Gastroesophageal sphincter (tissue), 4 donors: ENCODE results near the gene PACRG. TPM values are rescaled to one million over a fixed set of nuclear protein-coding genes. Genes with fewer than 3 reads are reported as not detected.

ENCODE experiments used
- ATAC-seq: fragments of 150-250 bp; one replicate; pipeline ENCODE4 v1.9.1; 2016; ENCODE audit warnings: mild to moderate bottlenecking, moderate library complexity
- H3K27ac ChIP-seq, 4 donors: fragments of 200-600 bp; sonication (generic) in 3 of 4; 1 replicate in 3 of 4; 2 replicates in 1 of 4; pipeline ENCODE4 v1.5.1; 2016 to 2019
- H3K27me3 ChIP-seq: fragments of 200-600 bp; sonication (generic); one replicate; pipeline ENCODE4 v1.5.1; 2019
- H3K36me3 ChIP-seq, 2 donors: fragments of 200-600 bp; sonication (generic); one replicate each; pipeline ENCODE4 v1.5.1; 2019; ENCODE audit warnings: control low read depth in 1 of 2
- H3K4me1 ChIP-seq, 3 donors: fragments of 200-600 bp; sonication (generic); 1 replicate in 2 of 3; 2 replicates in 1 of 3; pipeline ENCODE4 v1.5.1; 2016 to 2019; ENCODE audit warnings: control low read depth in 2 of 3
- H3K4me3 ChIP-seq, 2 donors: fragments of 200-600 bp; sonication (generic); one replicate each; pipeline ENCODE4 v1.5.1; 2019; ENCODE audit warnings: mild to moderate bottlenecking in 1 of 2, moderate library complexity in 1 of 2
- H3K9me3 ChIP-seq, 3 donors: fragments of 200-600 bp; sonication (generic); one replicate each; pipeline ENCODE4 v1.5.1; 2017 to 2019; ENCODE audit warnings: control low read depth in 2 of 3
- EP300 ChIP-seq: sonication (generic); formaldehyde crosslinking; IDR thresholded peaks from one replicate; pipeline ENCODE4 v1.6.1; 2017; ENCODE audit warnings: antibody characterized with exemption, mild to moderate bottlenecking
- POLR2A ChIP-seq, 2 donors: fragments of 450-650 bp; IDR thresholded peaks; one replicate each; pipeline ENCODE4 v1.6.1; 2017; ENCODE audit warnings: antibody characterized with exemption in 2 of 2, mild to moderate bottlenecking in 2 of 2, moderate library complexity in 1 of 2
- POLR2AphosphoS5 ChIP-seq: sonication (generic); formaldehyde crosslinking; IDR thresholded peaks from one replicate; pipeline ENCODE4 v1.6.1; 2017; ENCODE audit warnings: antibody characterized with exemption
- WGBS, 2 donors: methylation state at CpG; one replicate each; pipeline ENCODE4 v1.1.5; 2018; ENCODE audit warnings: low coverage in 1 of 2; 5-methylcytosine and 5-hydroxymethylcytosine counted together
- total RNA-seq, 4 donors: library from RNA; depleted of rRNA; stranded (reverse); fragments of >200 nt; gene quantifications; one replicate each; pipeline ENCODE4 v1.1.0, GENCODE V29; 2016
- TF ChIP-seq, protein P1 (sequence below), 4 experiments: fragments of 200-600 bp in 2 of 4; fragments of 450-650 bp in 2 of 4; sonication (generic) in 1 of 4; IDR thresholded peaks; one replicate each; pipeline ENCODE4 v1.5.1; 2017 to 2019; ENCODE audit warnings: antibody characterized with exemption in 4 of 4, mild to moderate bottlenecking in 2 of 4, moderate library complexity in 2 of 4

PACRG gene
- total RNA-seq, 4 donors from 2014 or later = 1.0 to 7.0 TPM; not detected in 2

DNA sequence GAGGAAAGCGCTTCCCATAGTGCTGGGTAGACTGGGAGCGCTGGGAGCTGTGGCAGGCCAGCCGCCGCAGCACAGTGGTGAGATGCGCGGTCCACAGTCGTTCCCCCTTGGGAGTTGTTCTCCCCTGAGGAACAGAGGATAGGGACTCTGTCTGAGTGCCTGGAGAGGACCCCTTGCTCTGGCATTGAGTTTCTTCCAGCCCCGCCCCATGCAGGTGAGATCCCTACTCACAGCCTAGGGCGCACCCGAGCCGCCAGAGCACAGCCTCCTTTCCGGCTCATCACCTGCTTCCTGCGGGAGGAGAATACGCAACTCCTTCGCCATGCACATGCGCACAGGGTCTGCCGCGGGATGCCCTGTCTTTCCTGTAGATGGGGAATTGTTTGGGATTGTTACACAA lies 140.6 kb downstream of the PACRG start:
- no peak overlapping the region for H3K4me3 ChIP-seq
- WGBS, 2 donors = no CpG with 5 or more reads among the region's 18 CpGs
- TF ChIP-seq EP300 (no peak), POLR2AphosphoS5 (no peak), POLR2A (IDR thresholded peaks at IDR 0.05) (no peak)
- TF ChIP-seq, protein P1, sequence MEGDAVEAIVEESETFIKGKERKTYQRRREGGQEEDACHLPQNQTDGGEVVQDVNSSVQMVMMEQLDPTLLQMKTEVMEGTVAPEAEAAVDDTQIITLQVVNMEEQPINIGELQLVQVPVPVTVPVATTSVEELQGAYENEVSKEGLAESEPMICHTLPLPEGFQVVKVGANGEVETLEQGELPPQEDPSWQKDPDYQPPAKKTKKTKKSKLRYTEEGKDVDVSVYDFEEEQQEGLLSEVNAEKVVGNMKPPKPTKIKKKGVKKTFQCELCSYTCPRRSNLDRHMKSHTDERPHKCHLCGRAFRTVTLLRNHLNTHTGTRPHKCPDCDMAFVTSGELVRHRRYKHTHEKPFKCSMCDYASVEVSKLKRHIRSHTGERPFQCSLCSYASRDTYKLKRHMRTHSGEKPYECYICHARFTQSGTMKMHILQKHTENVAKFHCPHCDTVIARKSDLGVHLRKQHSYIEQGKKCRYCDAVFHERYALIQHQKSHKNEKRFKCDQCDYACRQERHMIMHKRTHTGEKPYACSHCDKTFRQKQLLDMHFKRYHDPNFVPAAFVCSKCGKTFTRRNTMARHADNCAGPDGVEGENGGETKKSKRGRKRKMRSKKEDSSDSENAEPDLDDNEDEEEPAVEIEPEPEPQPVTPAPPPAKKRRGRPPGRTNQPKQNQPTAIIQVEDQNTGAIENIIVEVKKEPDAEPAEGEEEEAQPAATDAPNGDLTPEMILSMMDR (IDR thresholded peaks at IDR 0.05) = no peak

GRCh38 chr6:162871966-162872365 lies 144.2 kb downstream of the PACRG start:
- Histone ChIP-seq H3K36me3 (no peaks in the 10 kb centered on the region), H3K9me3 (no peaks in the 10 kb centered on the region), H3K4me3 (no peak overlapping the region), H3K4me1 (no peaks in the 10 kb centered on the region), H3K27ac (no peak overlapping the region), H3K27me3 (no peaks in the 10 kb centered on the region)
- TF ChIP-seq POLR2A (IDR thresholded peaks at IDR 0.05) (no peak), POLR2AphosphoS5 (no peak), EP300 (no peak)
- TF ChIP-seq, protein P1 (IDR thresholded peaks at IDR 0.05) = no peak
- no peak for ATAC-seq
- 50 to 53% methylated on average over 1 of the region's 1 CpG for WGBS, 2 donors

More for the DNA sequence above, 140.6 kb downstream of the PACRG start:
- no peak for ATAC-seq
- no peaks in the 10 kb centered on the region for H3K36me3 ChIP-seq
- H3K27me3 ChIP-seq = no peaks in the 10 kb centered on the region
- H3K27ac ChIP-seq = no peak overlapping the region
- H3K9me3 ChIP-seq = no peaks in the 10 kb centered on the region
- H3K4me1 ChIP-seq = no peaks in the 10 kb centered on the region

DNA sequence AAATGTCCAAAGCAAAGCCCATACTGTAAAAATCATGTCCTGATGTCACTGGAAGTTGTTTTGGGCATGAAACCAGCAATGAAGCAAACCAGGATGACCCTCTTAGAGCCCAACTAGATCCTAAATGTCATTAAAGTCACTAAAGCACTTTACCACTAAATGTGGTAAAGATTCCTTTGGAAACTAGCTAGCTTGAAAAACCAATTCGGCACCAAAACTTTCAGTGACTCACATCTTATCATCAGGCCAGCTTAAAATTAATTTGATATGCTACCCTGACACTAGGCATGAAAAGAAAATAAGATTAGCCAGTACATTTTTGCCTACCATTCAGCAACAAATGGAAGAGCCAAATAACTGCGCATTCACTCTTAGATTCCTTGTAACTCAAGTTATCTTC lies 145.8 kb downstream of the PACRG start:
- no peak for ATAC-seq
- Histone ChIP-seq H3K4me1 (no peaks in the 10 kb centered on the region), H3K4me3 (no peak overlapping the region), H3K27me3 (no peaks in the 10 kb centered on the region), H3K27ac (no peak overlapping the region), H3K36me3 (no peaks in the 10 kb centered on the region), H3K9me3 (no peaks in the 10 kb centered on the region)
- 72 to 93% methylated on average over 2 of the region's 2 CpGs for WGBS, 2 donors
- no peak for TF ChIP-seq POLR2A (IDR thresholded peaks at IDR 0.05)
- no peak for TF ChIP-seq EP300
- no peak for TF ChIP-seq POLR2AphosphoS5
- TF ChIP-seq, protein P1 (IDR thresholded peaks at IDR 0.05) = no peak

- Histone ChIP-seq H3K9me3 (no peaks in the 10 kb centered on the region), H3K4me3 (no peak overlapping the region), H3K27ac (no peak overlapping the region), H3K4me1 (no peaks in the 10 kb centered on the region), H3K27me3 (no peaks in the 10 kb centered on the region), H3K36me3 (no peaks in the 10 kb centered on the region)
- no peak for TF ChIP-seq EP300
- TF ChIP-seq POLR2A (IDR thresholded peaks at IDR 0.05) = no peak
- no peak for TF ChIP-seq POLR2AphosphoS5
- TF ChIP-seq, protein P1 (IDR thresholded peaks at IDR 0.05) = no peak
- no peak for ATAC-seq
- 85 to 92% methylated on average over 2 of the region's 2 CpGs for WGBS, 2 donors
Observed at GRCh38 chr6:162875070-162875469, 147.3 kb downstream of the PACRG start.

- 73 to 82% methylated on average over 6 to 8 of the region's 8 CpGs for WGBS, 2 donors
- no peak for ATAC-seq
Observed at GRCh38 chr6:162882801-162883481, 155.2 kb downstream of the PACRG start.

More at GRCh38 chr6:162882801-162883481, 155.2 kb downstream of the PACRG start:
- no peak overlapping the region for H3K27ac ChIP-seq
- TF ChIP-seq POLR2AphosphoS5 = no peak
- TF ChIP-seq, protein P1 (IDR thresholded peaks at IDR 0.05) = no peak
- TF ChIP-seq POLR2A (IDR thresholded peaks at IDR 0.05) = no peak
- no peak for TF ChIP-seq EP300
- no peaks in the 10 kb centered on the region for H3K27me3 ChIP-seq
- H3K4me3 ChIP-seq = no peak overlapping the region
- H3K4me1 ChIP-seq = no peaks in the 10 kb centered on the region
- no peaks in the 10 kb centered on the region for H3K36me3 ChIP-seq
- no peaks in the 10 kb centered on the region for H3K9me3 ChIP-seq
